ENCODE measurements around the gene EPHX1. TPM values are rescaled to one million over a fixed set of nuclear protein-coding genes. Genes with fewer than 3 reads are reported as not detected.

EPHX1 gene
- total and polyA plus RNA-seq, 2 of the 8 experiments (the other 6 are each of a cell fraction or from before 2014, with no cell fraction given) = 45.3 to 79.1 TPM

DNA sequence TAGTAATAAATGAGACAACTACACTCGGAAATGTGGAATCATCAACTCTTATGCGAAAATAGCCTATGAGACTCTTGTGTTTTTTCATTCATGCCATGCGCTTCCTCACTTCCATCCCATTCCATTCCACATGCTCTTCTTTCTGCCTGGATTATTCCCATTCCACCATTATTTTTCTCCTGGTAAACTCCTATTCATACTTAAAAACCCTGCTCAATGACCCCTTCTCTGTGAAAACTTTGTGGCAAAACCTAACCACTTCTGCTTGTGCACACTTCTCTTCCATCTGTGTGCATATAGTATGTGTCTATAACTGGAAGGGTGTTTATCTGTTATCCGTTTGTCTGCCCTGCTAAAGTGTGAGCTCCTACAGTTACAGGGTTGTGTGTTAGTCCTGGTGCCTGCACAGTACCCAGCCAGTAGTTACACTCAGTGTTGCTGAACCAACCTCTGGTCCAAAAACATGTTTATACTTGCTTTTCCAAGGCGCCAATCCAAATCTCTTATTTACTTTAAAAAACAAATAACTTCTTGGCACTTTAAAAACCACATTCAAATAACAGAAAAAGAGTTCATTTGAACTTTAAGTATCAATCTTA, 10.7 kb downstream of the EPHX1 start:
- Histone ChIP-seq H3K4me2 (ENCODE audit: insufficient read depth in 1 of 2, low read depth in 2 of 2, low read length in 2 of 2) (no peak overlapping the region), H3K56ac (replicated peaks; ENCODE audit: insufficient read length, low read depth, low read length) (no peak overlapping the region), H2BK12ac (ENCODE audit: low read depth, low read length) (no peak overlapping the region; the same call in 1 of the 2 replicates), H3K23me2 (ENCODE audit: low read depth, low read length) (no peaks in the 10 kb centered on the region), H3K36me3 (ENCODE audit: control insufficient read depth in 2 of 4, insufficient read depth in 4 of 4, low read length in 3 of 4) (no peaks in the 10 kb centered on the region; a peak in 1 of 8 replicates), H3K27ac (ENCODE audit: low read depth, low read length) (no peak overlapping the region), H3K9ac (replicated peaks in 1 of 4; ENCODE audit: extremely low read depth in 1 of 4, low read depth in 3 of 4, low read length in 3 of 4) (no peak overlapping the region), H2BK20ac (ENCODE audit: low read length) (no peak overlapping the region), H3K4ac (replicated peaks; ENCODE audit: insufficient read length, low read depth, low read length) (no peak overlapping the region), H2AFZ (ENCODE audit: low read length) (no peak overlapping the region), H3K14ac (ENCODE audit: insufficient read length) (no peak overlapping the region), H4K8ac (ENCODE audit: extremely low read depth, insufficient read depth, low read length) (no peak overlapping the region), H3K9me3 (ENCODE audit: insufficient read depth in 2 of 2, low read depth in 1 of 2, low read length in 1 of 2) (no peaks in the 10 kb centered on the region), H4K20me1 (replicated peaks in 1 of 2; ENCODE audit: control insufficient read depth in 1 of 2, insufficient read depth in 2 of 2, low read length in 2 of 2) (peaks cover 2 to 7% of the 10 kb centered on the region in 2 experiments), H2BK5ac (ENCODE audit: low read depth, low read length) (no peak overlapping the region), H3K4me3 (ENCODE audit: extremely low read depth in 1 of 4, insufficient read depth in 2 of 4, low read depth in 3 of 4, low read length in 4 of 4) (no peak overlapping the region), H3K79me2 (ENCODE audit: control insufficient read depth in 1 of 2, insufficient read depth in 2 of 2, low read length in 2 of 2) (peaks cover 0 to 10% of the 10 kb centered on the region in 2 experiments; a peak in 1 of 4 replicates), H2BK120ac (replicated peaks; ENCODE audit: low read depth, low read length) (no peak overlapping the region), H3K18ac (ENCODE audit: extremely low read depth, low read length) (no peak overlapping the region), H4K91ac (replicated peaks; ENCODE audit: insufficient read length, low read length) (no peak overlapping the region), H2AK5ac (ENCODE audit: low read depth, low read length) (no peak overlapping the region), H3K79me1 (ENCODE audit: low read depth, low read length) (peaks cover 15% of the 10 kb centered on the region), H2BK15ac (ENCODE audit: low read length) (no peak overlapping the region), H4K5ac (ENCODE audit: insufficient read length, low read depth, low read length) (no peak overlapping the region), H3K27me3 (replicated peaks in 1 of 4; ENCODE audit: control insufficient read depth in 3 of 4, extremely low read depth in 1 of 4, insufficient read depth in 3 of 4, low read length in 3 of 4) (no peaks in the 10 kb centered on the region), H3K4me1 (replicated peaks in 1 of 4; ENCODE audit: control insufficient read depth in 3 of 4, insufficient read depth in 4 of 4, low read length in 3 of 4) (peaks cover 19 to 42% (median 29%) of the 10 kb centered on the region in 4 experiments), H3K23ac (ENCODE audit: insufficient read length) (no peak overlapping the region)
- CTCF ChIA-PET (ENCODE audit: partially characterized antibody) = interaction anchor here (1.3 to 4.3 kb wide), 5 partner anchors 9 to 340 kb away, joined by 3 to 17 read pairs (median 4); partner anchors contain the start of gene EPHX1
- FAIRE-seq (no peak), DNase-seq (ENCODE audit: low read depth in 1 of 2, low spot score in 2 of 2) (no peak)
- TF ChIP-seq NRF1 (IDR thresholded peaks at IDR 0.05; ENCODE audit: low read depth, low read length) = no peak
- no peak for TF ChIP-seq CREB1 (IDR thresholded peaks at IDR 0.05)
- POLR2A ChIA-PET (ENCODE audit: partially characterized antibody) = interaction anchor here (0.7 to 13.3 kb wide), 3 partner anchors 11 to 39 kb away, joined by 3 to 166 read pairs (median 6); partner anchors contain the start of genes EPHX1 and SRP9
- 84 to 100% methylated on average over 1 to 5 of the region's 5 CpGs for WGBS, 2 experiments (ENCODE audit: extremely low coverage in 1 of 2, insufficient coverage in 1 of 2, insufficient read length in 1 of 2, insufficient replicate concordance in 2 of 2, low coverage in 1 of 2, low lambda C conversion rate in 2 of 2, missing lambda C conversion rate in 1 of 2)
